NOMO-1 treated with dmso at 0.1 percent for 144 hours (cell line): Measurements from ENCODE around the gene POLE.
"Not testable (repeated sequence)": the region's sequence is repeated elsewhere in the genome, so short reads cannot be mapped to it uniquely, and the experiment has no call there.

ENCODE experiments used
- DNase-seq: peaks from one replicate; lab custom pipeline; 2025; ENCODE audit not compliant: unreplicated experiment; lab: John Stamatoyannopoulos, UW

Gene POLE

DNA sequence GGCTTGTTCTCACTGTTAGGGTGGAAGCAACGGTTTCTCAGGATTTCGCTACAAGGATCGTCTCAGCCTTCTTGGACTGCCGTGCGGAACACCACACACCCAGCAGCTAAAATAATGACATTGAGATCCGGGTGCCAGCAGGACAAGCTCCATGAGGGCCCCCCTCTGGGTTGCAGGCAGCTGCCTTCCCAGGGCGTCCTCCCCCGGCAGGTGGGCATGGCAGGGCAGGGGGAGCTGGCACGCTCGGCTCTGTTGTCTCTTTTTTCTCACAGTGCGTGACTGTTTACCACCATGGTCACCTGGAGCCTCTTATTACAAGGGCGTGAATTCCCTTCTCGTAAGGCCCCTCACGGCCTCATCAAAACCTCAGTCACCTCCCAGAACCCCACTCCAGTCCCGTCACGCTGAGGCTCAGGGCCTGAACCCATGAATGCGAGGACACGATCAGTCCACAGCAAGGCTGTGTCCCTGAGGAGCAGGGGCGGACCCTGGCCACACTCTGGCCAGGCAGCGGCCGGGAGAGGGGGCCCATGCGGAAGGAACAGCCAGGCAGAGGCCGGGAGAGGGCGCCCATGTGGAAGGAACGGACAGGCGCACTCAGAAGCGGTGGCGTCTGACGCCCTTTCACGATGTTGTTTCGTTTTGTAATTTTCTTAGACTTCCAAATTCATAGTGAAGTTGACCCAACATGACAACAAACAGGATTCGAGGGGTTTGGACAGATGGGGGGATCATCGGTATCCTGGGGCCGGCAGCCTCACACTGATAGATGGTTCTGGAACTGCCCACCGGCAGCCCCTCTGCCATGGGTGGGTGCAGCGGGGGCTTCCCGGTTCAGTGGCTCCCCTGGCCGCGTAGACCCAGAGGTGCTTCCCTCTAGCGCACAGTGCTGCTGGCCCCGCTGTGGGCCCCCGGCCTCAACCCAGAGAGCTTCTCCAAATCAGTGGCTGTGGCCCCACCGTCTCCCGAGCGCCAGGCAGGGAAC is 86.8 kb downstream of the POLE start:
- DNase-seq: peak; percentile 62

GRCh38 chr12:132599502-132599901 is 87.6 kb downstream of the POLE start:
- not testable (repeated sequence) for DNase-seq

DNA sequence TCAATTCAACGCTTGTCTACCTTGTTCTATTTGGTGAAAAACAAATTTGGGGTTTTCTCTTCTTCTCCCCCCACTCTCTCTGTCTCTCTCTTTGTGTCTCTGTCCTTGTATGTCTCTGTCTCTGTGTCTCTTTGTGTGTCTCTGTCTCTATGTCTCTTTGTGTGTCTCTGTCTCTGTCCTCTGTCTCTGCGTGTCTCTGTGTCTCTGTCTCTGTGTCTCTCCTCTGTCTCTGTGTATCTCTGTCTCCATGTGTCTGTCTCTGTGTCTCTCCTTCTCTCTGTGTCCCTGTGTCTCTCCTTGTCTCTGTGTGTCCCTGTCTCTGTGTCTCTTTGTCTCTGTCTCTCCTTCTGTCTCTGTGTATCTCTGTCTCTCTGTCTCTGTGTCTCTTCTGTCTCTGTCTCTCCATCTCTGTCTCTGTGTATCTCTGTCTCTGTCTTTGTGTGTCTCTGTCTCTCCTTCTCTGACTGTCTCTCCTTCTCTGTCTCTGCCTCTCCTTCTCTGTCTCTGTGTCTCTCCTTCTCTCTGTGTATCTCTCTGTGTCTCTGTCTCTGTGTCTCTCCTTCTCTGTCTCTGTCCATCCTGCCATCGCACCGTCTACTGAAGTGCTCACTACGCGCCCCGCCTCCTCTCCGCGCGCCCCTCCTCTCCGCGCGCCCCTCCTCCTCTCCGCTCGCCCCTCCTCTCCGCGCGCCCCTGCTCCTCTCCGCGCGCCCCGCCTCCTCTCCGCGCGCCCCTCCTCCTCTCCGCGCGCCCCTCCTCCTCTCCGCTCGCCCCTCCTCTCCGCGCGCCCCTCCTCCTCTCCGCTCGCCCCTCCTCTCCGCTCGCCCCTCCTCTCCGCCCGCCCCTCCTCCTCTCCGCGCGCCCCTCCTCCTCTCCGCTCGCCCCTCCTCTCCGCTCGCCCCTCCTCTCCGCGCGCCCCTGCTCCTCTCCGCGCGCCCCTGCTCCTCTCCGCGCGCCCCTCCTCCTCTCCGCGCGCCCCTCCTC is 89.5 kb downstream of the POLE start:
- no peak for DNase-seq

DNA sequence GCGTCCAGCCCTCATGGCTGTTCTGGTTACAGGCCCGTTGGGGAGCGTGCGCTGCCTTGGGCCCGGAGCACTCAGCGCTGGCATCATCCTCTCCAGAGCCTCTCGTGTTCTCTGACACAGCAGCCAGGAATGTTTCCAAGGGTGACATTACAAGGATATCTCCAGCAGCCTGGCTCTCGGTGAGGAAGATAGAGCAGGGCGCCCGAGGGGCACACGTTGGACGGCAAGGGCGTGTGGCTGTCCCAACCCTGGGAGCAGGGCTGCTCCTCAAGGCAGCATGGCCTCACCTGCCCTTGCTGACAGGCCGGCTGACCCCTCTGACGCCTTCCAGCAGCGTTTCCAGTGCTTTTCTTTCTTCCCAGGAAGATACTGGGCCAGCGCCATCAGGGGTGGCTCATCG is 91.1 kb downstream of the POLE start:
- no peak for DNase-seq

- DNase-seq: no peak
Measured at GRCh38 chr12:132595183-132595582, 92.0 kb downstream of the POLE start.

DNA sequence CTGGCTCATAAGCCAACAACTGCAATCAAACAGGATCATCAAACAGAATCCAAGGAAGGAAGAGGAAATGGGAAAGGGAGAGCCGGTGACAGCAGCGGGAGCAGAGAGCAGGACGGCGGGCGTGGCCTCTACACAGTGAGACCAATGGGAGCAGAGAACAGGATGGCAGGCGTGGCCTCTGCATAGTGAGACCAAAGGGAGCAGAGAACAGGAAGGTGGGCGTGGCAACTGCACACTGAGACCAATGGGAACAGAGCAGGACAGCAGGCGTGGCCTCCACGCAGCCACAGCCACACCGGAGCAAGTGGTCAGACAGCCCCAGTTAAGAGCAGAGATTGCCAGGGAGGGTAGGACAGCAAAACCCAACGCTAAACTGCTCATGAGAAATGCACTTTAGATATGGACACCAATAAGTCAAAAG is 93.2 kb downstream of the POLE start:
- DNase-seq: no peak

GRCh38 chr12:132593521-132593920 is 93.6 kb downstream of the POLE start:
- no peak for DNase-seq

DNA sequence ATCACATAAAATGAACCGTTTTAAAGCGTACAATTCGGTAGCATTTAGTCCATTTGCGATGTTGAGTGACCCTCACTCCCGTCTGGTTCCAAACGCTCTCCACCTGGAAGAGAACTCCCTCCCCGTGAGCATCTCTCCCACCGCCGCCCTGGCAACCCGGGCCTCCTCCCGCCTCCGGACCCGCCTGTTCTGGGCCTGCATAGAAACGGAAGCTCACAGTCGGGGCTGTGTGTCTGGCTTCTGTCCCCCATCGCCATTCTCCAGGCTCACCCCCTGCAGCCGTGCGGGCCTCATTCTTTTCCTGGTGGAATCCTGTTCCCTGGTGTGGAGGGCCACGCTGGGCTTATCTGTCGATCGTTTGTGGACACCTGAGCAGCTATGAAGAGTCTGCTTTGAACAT is 94.1 kb downstream of the POLE start:
- no peak for DNase-seq

DNA sequence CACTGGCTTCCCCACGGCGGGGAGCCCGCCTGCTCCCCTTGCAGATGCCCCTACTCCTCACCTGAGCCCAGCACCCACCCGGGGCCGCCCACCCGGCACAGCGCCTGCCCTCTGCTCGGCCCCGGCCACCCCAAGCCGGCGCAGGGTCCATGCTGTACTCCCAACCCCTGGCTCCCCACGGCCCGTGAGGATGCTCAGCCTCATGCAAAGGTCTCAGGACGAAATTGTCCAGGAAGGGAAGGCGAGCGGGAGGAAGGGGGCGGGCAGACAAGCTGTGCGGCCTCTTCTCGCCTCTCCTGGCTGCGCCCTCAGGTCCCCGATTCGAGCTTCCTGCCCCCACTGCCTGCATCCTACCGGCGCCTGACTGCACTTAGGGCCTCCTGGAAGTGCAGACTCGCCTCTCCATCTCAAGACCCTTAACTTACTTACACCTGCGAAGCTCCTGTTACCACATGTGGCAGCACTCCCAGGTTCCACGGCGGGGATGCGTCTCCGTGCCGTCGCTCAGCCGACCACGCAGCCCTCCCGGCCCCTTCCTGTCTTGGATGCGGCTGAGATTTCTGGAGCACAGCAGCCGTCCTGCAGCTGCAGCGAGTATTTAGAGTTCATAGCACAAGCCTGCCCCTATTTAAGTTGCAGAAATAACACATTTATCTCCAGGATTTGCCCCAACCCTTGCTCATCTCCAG is 94.7 kb downstream of the POLE start:
- no peak for DNase-seq

GRCh38 chr12:132591107-132591935 is 95.8 kb downstream of the POLE start:
- DNase-seq: no peak

GRCh38 chr12:132588821-132589669 is 98.1 kb downstream of the POLE start:
- DNase-seq: no peak

GRCh38 chr12:132588319-132588718 is 98.8 kb downstream of the POLE start:
- no peak for DNase-seq

DNA sequence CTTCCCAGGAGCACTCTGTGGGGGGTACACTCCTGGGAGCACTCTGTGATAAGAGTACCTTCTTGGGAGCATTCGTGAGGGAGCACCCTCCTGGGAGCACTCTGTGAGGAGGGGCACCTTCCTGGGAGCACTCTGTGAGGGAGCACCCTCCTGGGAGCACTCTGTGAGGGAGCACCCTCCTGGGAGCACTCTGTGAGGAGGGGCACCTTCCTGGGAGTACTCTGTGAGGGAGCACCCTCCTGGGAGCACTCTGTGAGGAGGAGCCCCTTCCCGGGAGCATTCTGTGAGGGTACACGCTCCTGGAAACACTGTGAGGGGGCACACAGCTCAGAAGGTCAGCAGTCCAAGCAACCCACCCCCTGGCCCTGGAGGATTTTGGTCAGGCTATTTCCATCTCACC is 99.4 kb downstream of the POLE start:
- no peak for DNase-seq

DNA sequence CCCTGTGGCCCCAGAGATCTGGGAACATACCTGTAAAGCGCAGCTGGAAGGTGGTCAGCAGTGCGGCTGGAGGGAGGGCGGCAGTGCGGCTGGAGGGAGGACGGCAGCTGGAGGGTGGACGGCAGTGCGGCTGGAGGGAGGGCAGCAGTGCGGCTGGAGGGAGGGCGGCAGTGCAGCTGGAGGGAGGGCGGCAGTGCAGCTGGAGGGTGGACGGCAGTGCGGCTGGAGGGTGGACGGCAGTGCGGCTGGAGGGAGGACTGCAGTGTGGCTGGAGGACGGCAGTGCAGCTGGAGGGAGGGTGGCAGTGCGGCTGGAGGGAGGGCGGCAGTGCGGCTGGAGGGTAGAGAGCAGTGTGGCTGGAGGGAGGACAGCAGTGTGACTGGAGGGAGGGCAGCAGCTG is 100.2 kb downstream of the POLE start:
- DNase-seq: no peak

GRCh38 chr12:132585177-132585576 is 102.0 kb downstream of the POLE start:
- no peak for DNase-seq

DNA sequence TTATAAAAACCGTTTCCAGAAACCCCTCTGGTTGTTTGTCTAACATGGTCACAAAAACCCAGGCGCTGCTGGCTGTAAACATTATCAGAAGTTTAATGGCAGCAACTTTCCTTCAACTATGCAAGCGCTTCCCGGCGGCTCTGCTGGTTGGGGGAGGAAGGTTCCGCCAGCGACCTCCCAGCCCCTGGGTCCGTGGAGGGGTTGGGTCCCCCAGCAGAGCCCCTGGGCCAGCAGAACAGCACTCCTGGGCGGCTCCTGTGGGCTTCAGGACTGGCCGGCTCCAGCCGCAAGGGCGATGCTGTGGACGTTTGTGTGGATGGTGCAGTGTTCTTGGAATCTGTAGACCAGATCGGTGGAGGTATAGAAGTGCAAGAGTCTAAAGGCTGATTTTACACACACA is 102.7 kb downstream of the POLE start:
- no peak for DNase-seq

DNA sequence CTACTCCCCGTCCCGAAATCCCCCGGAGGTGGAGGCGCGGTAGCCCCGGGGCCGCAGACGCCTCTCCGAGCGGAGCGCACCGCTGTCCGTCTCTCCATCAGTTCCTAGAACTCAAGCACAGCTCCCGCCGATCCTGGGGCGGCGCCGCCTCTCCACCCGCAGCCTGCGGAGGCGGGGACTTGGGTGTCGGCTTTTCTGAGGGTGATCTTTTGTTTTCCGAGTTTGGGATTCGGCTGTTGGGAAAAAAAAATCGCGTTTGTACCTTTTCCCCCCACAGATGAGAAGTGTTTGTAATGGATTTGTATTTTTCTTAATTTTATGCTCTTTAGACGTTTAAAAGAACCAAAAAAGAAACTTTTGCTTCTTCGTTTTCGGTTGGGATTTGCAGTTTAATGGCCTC is 103.4 kb downstream of the POLE start:
- DNase-seq: no peak

DNA sequence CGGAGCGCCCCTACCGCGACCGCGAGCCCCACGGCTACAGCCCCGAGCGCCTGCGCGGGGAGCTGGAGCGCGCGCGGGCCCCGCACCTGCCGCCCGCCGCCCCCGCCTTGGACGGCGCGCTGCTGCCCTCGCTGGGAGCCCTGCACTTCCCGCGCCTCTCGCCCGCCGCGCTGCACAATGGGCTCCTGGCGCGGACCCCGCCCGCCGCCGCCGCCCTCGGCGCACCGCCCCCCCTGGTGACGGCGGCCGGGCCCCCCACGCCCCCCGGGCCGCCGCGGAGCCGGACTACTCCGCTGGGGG is 103.8 kb downstream of the POLE start:
- no peak for DNase-seq

DNA sequence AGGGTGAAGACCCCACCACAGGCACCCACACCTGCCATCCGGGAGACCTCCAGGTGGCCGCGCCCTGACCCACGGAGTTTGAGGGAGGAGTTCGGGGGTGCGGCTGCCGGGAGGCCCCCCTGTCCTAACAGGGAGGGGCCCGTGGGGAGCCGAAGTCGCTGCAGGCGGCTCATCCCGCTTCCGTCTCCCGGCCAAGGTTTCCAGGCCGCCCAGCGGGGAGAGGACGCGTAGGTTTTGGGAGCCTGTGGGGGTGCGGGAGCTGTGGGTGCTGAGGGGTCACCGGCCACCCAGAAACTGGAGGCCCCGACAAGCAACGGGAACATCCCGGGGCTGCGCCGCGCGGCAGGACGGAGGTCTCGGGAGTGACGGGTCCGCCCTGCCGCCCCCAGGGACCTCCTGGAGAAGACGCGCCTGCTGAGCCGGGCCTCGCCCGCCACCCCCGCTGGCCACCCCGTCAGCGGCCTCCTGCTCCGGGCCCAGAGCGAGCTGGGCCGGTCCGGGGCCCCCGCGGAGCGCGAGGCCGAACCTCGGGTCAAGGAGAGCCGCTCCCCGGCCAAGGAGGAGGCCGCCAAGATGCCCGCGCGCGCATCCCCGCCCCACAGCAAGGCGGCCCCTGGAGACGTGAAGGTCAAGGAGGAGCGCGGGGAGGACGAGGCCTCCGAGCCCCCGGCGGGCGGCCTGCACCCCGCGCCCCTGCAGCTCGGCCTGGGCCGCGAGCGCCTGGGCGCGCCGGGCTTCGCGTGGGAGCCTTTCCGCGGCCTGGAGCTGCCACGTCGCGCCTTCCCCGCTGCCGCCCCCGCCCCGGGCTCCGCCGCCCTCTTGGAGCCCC is 104.3 kb downstream of the POLE start:
- DNase-seq: no peak
